CD4-positive, alpha-beta T cell treated with Interleukin-4 for 1 hour (primary cell): ENCODE measurements around the gene BLZF1.
A peak's percentile ranks its signal among the peaks of the same experiment; 100 is the strongest.
"Not testable (repeated sequence)": the region's sequence is repeated elsewhere in the genome, so short reads cannot be mapped to it uniquely, and the experiment has no call there.

ENCODE experiments used
- DNase-seq, 2 donors: peaks; one replicate each; pipeline ENCODE4 v3.0.0-alpha.2; 2020 to 2022

Gene BLZF1

DNA sequence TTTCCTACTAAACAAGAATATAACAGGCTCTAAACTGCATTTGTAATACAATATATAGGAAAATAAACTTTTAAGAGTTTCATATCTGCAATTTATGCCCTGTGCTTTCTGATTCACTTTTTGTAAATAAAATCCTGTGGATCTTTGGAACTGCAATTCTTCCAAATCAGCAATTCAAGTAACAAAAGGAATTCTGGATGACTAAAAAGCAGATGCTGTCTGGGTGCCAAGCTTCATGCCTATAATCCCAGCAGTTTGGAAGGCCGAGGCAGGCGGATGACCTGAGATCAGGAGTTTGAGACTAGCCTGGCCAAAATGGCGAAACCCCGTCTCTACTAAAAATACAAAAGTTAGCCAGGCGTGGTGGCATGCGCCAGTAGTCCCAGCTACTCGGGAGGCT, 6.7 kb upstream of the BLZF1 start:
- no peak for DNase-seq

DNA sequence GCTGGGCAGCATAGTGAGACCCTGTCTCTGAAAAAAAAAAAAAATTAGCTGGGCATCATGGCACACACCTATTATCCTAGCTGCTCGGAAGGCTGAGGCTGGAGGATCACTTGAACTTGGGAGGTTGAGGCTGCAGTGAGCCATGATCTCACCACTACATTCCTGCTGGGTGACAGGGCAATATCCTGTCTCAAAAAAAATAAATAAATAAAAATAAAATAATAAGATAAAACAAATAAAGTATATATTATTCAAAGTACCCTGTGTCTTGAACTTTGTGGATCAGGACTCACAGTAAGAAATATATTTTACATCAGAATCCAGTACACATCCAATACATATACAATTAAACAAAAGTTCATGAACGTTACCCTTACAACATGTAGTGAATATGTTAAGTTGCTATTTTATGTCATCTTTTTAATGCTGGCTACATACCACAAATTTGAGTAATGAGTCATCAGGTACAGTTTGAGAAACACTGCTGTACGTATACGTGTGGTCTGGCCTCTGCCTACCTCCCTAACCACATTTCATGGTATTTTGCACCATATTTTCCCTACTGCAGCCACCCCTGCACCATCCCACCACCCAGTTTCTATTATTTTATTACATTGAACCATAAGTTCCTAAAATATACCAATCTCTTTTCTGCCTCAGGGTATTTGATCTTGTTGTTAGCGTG, 4.8 kb upstream of the BLZF1 start:
- peak in 1 of 2 donors; percentile 27 for DNase-seq

DNA sequence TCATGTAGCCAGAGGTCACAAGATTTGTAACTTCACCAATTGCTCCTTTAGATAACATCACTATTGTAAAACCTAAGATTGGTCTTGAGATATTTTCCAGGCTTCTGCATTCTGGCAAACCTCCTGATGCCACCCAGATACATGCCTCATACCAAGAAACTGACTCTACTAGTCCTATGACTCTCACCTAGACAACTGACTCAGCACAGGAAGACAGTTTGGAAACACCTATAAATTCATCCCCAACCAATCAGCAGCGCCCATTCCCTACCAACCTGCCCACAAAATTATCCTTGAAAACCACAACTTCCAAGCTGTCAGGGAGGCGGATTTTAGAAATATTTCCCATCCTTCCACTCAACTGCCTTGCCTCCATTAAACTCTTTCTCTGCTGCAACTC, 3.0 kb upstream of the BLZF1 start:
- DNase-seq = no peak

DNA sequence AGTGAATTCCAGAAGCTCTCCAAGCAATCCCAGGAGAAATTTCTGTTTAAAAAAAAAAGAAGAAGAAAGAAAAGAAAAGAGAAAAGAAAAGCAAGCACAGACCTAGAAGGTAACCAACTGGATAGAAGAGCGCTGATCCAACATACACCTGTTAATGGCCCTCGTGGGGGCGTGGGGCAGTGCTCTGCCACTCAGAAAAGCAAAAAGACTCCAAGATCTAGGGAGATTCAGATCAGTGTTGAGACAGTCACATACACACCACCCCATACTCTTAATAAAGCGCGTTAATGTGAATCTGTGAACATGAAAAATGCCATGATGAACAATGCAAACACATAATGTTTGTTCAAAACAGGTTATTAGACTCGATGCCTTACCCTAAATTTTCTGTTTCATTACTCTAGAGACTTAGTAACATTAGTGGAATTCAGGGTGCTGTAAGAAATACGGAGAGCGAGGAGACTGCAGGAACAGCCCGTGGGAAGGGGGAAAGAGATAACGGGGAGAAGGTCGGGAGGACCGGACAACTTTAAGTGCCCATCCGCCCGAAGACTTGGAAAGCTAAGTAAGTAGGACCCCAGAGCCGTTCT, 804 bp upstream of the BLZF1 start:
- no peak for DNase-seq

DNA sequence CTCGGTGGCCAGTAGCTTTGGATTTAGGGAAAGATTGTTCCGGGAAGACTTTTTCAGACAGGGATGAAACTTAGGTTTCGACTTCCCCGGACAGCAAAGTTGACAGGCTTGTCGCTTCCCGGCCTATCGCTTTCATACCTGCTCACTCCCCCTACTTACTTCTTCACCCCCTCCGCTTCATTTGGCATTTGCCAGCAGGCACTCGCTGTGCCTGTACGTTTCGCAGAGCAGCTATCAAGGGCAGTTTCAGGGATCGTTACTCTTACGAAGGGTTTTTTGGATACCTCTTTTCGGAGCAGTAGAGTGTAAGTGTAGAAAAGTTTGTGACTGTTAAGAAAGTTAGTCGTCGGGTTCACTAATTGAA, 393 bp downstream of the BLZF1 start:
- DNase-seq = peak; percentile 14 to 35

DNA sequence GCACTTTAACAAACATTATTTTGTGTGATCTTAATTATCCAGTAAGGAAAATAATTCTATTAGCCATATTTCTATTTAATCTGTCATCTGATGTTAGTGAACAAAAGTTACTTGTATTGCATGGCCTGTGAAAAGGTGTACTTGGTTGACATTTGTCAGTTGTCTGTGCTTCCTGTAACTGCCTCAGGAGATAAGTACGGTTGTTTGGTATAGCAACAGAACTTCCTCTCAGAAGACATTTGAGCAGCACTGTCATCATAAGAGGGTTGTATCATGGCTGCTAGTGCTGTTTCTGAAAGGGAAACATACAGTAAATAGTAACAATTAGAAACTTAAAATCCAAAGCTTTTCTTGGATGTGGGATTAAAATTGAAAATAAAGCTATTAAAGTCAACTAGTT, 3.4 kb downstream of the BLZF1 start:
- peak in 1 of 2 donors; percentile 22 for DNase-seq

DNA sequence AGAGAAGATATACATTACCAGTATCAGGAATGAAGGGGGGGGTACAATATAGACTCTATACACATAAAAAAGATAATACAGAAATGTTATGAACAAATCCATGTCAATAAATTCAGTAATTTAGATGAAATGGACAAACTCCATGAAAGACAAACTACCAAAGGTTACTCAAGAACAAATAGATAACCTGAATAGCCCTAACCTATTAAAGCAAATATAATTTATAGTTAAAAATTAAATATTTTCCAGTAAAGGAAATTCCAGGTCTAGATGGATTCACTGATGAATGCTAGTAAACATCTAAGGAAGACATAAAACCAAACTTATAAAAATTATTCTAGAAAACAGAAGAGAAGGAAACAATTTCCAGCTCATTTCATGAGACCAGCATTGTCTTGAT, 13.2 kb downstream of the BLZF1 start:
- no peak for DNase-seq

DNA sequence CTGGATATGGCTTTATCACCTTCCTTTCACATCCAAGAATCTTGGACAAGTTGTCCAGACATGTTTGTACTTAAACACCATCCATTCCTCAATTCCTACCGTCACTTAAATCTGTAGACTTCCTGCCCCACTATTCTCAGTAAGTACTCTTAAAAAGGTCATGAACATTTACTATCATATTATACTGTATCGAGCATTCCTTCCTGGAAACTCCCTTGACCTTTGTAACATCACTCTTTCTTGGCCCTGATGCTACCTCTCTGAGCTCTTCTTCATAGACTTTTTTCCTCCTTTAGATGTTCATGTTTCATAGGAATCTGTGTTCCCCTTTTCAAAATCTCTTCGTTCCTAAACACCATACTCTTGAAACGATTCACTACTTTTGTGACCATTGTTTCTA, 15.5 kb downstream of the BLZF1 start:
- no peak for DNase-seq

DNA sequence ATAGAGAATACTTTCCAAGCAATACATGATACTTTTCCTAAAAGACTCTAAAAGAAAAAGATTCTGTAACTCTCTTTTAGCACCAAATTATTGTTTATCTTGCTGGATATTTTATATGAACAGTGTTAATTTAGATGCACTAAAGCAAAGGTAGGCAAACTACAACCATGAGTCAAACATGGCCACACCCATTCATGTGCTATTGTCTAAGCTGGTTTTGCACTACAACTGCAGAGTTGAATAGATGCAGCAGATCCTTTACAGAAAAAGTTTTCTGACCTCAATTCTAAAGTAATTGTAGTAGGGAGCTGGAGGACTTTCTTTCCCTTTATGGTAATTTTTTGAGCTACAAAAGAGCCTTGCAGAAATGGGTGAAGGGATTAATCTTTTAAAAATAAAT, 19.4 kb downstream of the BLZF1 start:
- DNase-seq = no peak

DNA sequence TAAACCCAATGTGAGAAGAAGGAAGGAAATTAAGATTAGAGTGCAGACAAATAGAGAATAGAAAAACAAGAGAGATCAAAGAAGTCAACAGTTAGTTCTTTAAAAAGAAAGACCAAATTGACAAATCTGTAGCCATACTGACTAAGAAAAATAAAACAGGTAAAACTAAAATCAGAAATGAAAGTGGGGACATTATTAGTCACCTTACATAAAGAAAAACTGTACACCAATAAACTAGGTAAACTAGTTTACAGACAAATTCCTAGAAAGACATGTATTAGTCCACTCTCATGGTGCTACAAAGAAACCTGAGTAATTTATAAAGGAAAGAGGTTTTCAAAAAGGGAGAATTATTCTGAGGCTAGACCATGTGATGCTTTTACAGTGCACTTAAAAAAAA, 22.3 kb downstream of the BLZF1 start:
- no peak for DNase-seq

DNA sequence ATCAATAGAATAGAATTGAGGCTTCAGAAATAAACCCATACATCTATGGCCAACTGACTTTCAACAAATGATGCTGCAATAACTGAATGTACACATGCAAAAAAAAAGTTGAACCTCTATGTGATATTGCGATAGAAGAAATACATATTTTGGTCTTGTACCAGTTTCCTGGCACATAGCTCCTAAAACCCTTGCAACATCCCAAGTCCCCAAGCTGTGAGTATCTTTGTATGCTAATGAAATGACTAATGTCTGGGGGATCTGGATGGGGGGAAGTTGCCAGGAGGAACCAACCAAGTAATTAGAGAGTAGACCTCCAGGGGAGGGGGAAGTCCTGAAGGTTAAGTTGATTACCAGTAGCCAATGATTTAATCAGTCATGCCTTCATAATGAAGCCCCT, 24.4 kb downstream of the BLZF1 start:
- DNase-seq = no peak

DNA sequence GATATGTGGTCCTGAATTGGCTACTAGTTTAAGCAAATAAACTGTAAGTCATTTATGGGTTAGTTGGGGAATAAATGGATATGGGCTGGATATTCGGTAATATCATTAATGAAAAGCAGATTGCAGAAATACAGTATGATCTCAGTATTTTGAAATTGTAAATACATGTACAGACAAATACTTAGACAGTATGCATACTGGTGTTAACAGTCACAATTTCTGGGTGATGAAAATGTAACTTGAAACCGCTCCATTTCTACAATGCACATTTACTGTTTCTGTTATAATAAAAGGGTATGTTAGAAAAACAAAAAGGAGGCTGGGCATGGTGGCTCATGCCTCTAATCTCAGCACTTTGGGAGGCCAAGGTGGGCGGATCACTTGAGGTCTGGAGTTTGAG, 28.0 kb downstream of the BLZF1 start:
- DNase-seq = no peak

DNA sequence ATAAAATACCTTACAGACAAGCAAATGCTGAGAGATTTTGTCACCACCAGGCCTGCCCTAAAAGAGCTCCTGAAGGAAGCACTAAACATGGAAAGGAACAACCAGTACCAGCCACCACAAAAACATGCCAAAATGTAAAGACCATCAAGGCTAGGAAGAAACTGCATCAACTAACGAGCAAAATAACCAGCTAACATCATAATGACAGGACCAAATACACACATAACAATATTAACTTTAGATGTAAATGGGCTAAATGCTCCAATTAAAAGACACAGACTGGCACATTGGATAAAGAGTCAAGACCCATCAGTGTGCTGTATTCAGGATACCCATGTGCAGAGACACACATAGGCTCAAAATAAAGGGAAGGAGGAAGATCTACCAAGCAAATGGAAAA, 34.6 kb downstream of the BLZF1 start:
- not testable (repeated sequence) for DNase-seq

DNA sequence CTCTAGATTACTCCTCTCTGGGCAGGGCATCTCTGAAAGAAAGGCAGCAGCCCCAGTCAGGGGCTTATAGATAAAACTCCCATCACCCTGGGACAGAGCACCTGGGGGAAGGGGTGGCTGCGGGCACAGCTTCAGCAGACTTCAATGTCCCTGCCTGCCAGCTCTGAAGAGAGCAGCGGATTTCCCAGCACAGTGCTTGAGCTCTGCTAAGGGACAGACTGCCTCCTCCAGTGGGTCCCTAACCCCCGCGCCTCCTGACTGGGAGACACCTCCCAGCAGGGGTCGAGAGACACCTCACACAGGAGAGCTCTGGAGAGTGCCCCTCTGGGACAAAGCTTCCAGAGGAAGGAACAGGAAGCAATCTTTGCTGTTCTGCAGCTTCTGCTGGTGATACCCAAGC, 40.3 kb downstream of the BLZF1 start:
- not testable (repeated sequence) for DNase-seq

DNA sequence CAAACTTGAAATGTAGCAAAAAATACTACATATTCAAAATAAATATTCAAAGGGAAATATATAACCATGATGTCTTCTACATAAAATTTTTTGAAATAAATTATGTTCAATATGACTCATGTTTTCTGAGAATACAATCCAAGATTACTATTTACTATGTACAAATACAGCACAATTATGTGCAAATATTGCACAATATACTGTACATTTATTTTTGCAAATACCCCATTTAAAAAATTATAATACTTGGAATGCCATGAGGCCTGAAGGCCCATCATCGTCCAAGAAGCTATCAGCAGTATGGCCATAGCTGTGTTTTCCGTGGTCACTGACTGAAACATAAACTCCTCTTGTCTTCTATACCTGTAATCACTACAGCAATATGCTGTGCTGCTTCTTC, 47.0 kb downstream of the BLZF1 start:
- DNase-seq = no peak

DNA sequence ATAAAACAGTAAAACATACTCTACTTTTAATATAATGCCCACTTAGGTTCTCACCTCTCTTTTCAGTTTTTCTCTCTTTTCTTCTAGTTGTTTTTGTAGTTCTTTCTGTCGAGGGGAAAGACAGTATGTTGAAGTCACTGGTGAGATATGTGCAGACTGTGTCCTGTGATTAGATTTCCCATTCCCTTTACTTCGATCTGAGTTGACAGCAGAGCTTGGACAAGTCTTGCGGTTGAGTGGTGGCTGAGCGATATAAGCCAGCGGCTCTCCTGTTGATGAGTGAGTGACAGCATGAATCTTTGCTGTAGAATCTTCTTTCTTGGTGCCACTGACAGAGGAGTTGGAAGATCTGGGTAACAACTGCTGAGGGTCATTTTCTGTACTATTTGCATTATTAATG, 53.3 kb downstream of the BLZF1 start:
- DNase-seq = no peak

DNA sequence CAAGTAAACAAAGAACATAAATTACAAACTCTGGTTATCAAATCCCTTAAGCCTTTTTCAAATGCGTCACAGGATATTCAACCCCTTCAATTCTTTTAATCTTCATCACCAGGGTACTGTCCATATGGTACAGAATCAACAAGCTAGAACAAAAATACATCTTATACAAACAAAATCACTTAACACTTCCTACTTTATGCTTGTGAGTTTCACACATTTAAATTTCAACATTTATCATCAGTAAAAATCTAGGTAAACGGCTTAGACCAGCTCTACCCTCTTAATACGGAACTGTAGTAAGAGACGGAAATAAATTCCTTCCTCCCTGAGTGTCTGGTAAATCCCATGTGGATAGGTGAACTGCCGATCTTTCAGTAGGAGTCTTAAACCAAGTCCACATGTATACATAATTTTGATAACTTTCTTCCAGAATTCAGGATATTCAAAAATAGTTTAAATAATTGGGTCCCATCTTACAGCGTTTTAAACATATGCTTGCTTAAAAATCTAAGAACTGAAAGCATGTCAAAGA, 58.2 kb downstream of the BLZF1 start:
- no peak for DNase-seq

DNA sequence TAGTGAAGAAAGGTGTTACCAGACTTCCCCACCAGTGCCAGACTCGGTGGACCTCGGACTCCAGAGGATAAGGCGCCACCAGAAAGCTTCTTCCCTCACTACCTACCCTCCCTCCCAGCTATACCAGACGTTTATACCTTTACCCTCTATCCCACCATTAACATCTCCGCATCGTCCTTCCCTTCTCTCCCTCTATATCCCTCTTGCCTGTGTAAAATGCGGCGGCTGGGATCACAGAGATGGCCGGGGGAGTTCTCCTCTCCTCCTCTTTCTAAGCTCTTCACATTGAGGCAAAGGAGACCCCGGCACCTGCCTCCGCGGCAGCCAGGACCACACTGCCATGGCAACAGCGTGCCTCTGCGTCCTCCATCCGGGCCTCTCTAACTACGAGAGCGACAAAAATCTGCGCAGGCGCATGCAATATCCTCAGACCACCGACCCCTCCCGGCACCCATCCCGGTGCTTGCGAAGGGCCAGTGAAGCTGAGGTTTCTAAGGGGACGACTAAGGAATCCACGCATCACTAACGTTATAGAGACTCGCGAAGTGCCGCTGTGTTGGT, 59.2 kb downstream of the BLZF1 start, which contains the start of gene CCDC181:
Gene CCDC181 (minus strand): TSS at position 394 of the 561 bp plus-strand sequence. CDS start 2,547 bp downstream, outside the sequence.
- peak; percentile 51 to 62 for DNase-seq
